MM.1S (cell line): Measurements from ENCODE around the gene STMP1.

Experiments used
- DNase-seq: peaks from one replicate; pipeline ENCODE4 v3.0.0-alpha.2; 2015
- H2AFZ ChIP-seq: fragments of 300-600 bp; sonication (generic); 2 replicates; pipeline ENCODE4 v1.6.0; 2016; ENCODE audit warnings: antibody characterized with exemption, low read length
- H3F3A ChIP-seq: fragments of 300-600 bp; sonication (generic); 2 replicates; pipeline ENCODE4 v1.6.1; 2016; ENCODE audit warnings: mild to moderate bottlenecking, antibody characterized with exemption, low read length, moderate library complexity, mixed read lengths; ENCODE audit not compliant: insufficient read depth
- H3K27ac ChIP-seq: fragments of 300-600 bp; sonication (generic); 2 replicates; pipeline ENCODE4 v1.5.1; 2016; ENCODE audit warnings: mild to moderate bottlenecking, low read length
- H3K27me3 ChIP-seq: fragments of 300-600 bp; sonication (generic); replicated peaks from 2 replicates; pipeline ENCODE4 v1.6.0; 2016; ENCODE audit warnings: low read length; ENCODE audit not compliant: insufficient read depth
- H3K36me3 ChIP-seq: fragments of 300-600 bp; sonication (generic); replicated peaks from 2 replicates; pipeline ENCODE4 v1.6.1; 2016; ENCODE audit warnings: mild to moderate bottlenecking, low read length, mixed read lengths; ENCODE audit not compliant: insufficient read depth
- H3K4me1 ChIP-seq: fragments of 300-600 bp; sonication (generic); 2 replicates; pipeline ENCODE4 v1.6.1; 2016; ENCODE audit warnings: low read length, mixed read lengths
- H3K4me2 ChIP-seq: fragments of 300-600 bp; sonication (generic); 2 replicates; pipeline ENCODE4 v1.6.0; 2016; ENCODE audit warnings: low read depth, low read length
- H3K4me3 ChIP-seq: fragments of 300-600 bp; sonication (generic); 2 replicates; pipeline ENCODE4 v1.5.1; 2016; ENCODE audit warnings: low read length, mixed read lengths
- H3K79me2 ChIP-seq: fragments of 300-600 bp; sonication (generic); 2 replicates; pipeline ENCODE4 v1.6.1; 2016; ENCODE audit warnings: mixed run types, low read length, mixed read lengths
- H3K9ac ChIP-seq: fragments of 300-600 bp; sonication (generic); 2 replicates; pipeline ENCODE4 v1.6.1; 2016; ENCODE audit warnings: low read length, mixed read lengths
- H3K9me2 ChIP-seq: fragments of 300-600 bp; sonication (generic); replicated peaks from 2 replicates; pipeline ENCODE4 v1.6.1; 2016; ENCODE audit warnings: mild to moderate bottlenecking, low read length, mixed read lengths; ENCODE audit not compliant: insufficient read depth
- H3K9me3 ChIP-seq: fragments of 300-600 bp; sonication (generic); replicated peaks from 2 replicates; pipeline ENCODE4 v1.6.1; 2016; ENCODE audit warnings: mild to moderate bottlenecking, low read length, mixed read lengths; ENCODE audit not compliant: insufficient read depth
- H4K20me1 ChIP-seq: fragments of 300-600 bp; sonication (generic); 2 replicates; pipeline ENCODE4 v1.6.1; 2016; ENCODE audit warnings: mild to moderate bottlenecking, low read length, moderate library complexity, mixed read lengths; ENCODE audit not compliant: insufficient read depth
- EZH2 ChIP-seq: fragments of 300-600 bp; sonication (generic); optimal IDR thresholded peaks from 2 replicates; pipeline ENCODE3; 2017; ENCODE audit warnings: low read depth, mild to moderate bottlenecking, antibody characterized with exemption, low read length, mixed read lengths
- EZH2phosphoT487 ChIP-seq: fragments of 300-600 bp; sonication (generic); IDR thresholded peaks from 2 replicates; pipeline ENCODE4 v1.6.1; 2018; ENCODE audit warnings: antibody characterized with exemption, low read length
- TF ChIP-seq, protein P1 (sequence below): fragments of 300-600 bp; sonication (generic); IDR thresholded peaks from 2 replicates; pipeline ENCODE4 v1.5.1; 2016; ENCODE audit warnings: antibody characterized with exemption, low read length, mixed read lengths

Gene STMP1

DNA sequence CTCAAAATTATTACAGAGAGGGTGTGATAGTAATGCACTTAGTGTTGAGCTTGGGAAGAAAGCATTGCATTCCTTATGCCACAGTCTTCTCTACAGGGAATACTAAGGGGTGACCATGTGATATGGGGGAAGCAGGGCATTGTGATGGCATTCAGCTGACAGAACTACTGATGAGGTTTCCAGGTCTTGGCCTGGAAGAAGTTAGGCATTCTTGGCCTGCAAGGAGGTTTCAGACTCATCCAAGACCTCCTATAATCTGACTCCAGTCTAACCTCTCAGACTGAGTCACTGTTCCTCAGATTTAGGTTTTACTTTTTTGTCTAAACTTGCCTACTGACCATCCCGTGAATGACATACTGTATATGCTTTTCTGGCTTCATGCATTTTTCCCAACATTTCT, 7.9 kb downstream of the STMP1 start:
- Histone ChIP-seq H4K20me1 (0 out of 2 replicates have a peak, but pooled peaks cover 4% of the 10 kb centered on the region), H3K9me3 (no peaks in the 10 kb centered on the region), H3F3A (no peaks in the 10 kb centered on the region), H2AFZ (no peak overlapping the region), H3K79me2 (peaks cover 57% of the 10 kb centered on the region), H3K27ac (no peak overlapping the region), H3K27me3 (no peaks in the 10 kb centered on the region), H3K36me3 (0 out of 2 replicates have a peak, but pooled peaks cover 7% of the 10 kb centered on the region), H3K4me2 (no peak overlapping the region), H3K9me2 (no peaks in the 10 kb centered on the region), H3K4me1 (no peaks in the 10 kb centered on the region), H3K9ac (no peak overlapping the region), H3K4me3 (no peak overlapping the region)
- TF ChIP-seq EZH2phosphoT487, result no peak
- TF ChIP-seq, protein P1, sequence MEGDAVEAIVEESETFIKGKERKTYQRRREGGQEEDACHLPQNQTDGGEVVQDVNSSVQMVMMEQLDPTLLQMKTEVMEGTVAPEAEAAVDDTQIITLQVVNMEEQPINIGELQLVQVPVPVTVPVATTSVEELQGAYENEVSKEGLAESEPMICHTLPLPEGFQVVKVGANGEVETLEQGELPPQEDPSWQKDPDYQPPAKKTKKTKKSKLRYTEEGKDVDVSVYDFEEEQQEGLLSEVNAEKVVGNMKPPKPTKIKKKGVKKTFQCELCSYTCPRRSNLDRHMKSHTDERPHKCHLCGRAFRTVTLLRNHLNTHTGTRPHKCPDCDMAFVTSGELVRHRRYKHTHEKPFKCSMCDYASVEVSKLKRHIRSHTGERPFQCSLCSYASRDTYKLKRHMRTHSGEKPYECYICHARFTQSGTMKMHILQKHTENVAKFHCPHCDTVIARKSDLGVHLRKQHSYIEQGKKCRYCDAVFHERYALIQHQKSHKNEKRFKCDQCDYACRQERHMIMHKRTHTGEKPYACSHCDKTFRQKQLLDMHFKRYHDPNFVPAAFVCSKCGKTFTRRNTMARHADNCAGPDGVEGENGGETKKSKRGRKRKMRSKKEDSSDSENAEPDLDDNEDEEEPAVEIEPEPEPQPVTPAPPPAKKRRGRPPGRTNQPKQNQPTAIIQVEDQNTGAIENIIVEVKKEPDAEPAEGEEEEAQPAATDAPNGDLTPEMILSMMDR, result no peak
- no peak for TF ChIP-seq EZH2
- no peak for DNase-seq

DNA sequence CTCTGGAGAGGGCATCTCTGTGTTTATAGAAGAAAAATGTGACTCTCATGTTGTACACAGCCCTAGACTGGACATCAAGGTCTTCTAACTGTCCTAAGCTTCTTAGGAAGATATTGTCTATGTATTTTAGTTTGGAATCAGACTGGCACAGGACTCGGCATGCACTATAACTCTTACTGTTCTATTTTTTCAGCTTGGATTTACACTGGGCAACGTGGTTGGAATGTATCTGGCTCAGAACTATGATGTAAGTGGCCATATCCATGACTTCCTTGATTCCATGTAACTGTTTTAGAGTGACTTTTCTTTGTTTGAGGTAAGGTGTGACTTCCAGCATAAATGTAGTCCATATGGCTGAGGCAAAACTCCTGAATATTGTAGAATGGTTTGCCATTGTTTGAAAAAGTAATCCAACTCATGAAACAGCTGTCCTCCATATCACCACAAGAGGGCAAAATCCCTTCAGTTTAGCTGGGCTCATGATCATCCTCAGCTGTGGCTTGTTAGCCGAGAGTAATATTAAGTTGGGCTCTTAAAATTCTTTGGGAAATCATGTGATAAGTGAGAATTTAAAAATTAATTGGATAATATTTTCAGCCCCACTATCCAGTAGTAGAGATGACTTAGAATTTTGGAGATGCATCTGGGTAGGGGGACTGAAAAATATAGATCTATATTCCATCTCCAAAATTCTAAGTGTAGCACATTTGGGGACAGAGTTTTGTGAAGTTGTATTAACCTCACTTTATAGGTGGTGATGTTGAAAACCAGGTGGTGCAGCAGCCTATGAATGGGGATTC, 10.4 kb downstream of the STMP1 start:
- Histone ChIP-seq H3K9ac (no peak overlapping the region), H3K4me2 (no peak overlapping the region), H3K79me2 (peaks cover 38% of the 10 kb centered on the region), H3K4me1 (no peaks in the 10 kb centered on the region), H3K9me3 (no peaks in the 10 kb centered on the region), H3K27me3 (no peaks in the 10 kb centered on the region), H3K9me2 (no peaks in the 10 kb centered on the region), H2AFZ (no peak overlapping the region), H3F3A (no peaks in the 10 kb centered on the region), H4K20me1 (0 out of 2 replicates have a peak, but pooled peaks cover 4% of the 10 kb centered on the region), H3K27ac (no peak overlapping the region), H3K36me3 (0 out of 2 replicates have a peak, but pooled peaks cover 7% of the 10 kb centered on the region), H3K4me3 (no peak overlapping the region)
- DNase-seq, result peak; percentile 43
- TF ChIP-seq, protein P1, result peak; percentile 85
- no peak for TF ChIP-seq EZH2

DNA sequence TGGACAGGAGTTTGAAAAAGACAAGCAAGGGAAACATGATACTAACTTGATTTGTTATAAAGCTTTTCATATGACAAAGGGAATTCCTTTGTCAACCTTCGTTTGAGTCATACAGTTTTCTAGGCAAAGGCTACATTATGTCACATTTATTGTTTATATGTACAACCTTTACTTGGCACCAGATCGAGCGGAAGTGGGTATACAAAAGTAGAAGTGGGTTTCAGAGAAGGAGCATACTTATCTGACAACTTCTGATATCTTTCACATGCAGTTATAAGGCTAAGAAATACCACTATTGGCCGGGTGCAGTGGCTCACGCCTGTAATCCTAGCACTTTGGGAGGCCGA, 11.0 kb downstream of the STMP1 start:
- no peak for DNase-seq
- Histone ChIP-seq H3K79me2 (peaks cover 33% of the 10 kb centered on the region), H3K4me2 (no peak overlapping the region), H3K9me2 (no peaks in the 10 kb centered on the region), H3K4me1 (no peaks in the 10 kb centered on the region), H4K20me1 (0 out of 2 replicates have a peak, but pooled peaks cover 4% of the 10 kb centered on the region), H3K27me3 (no peaks in the 10 kb centered on the region), H3K9me3 (no peaks in the 10 kb centered on the region), H3K27ac (no peak overlapping the region), H3K36me3 (0 out of 2 replicates have a peak, but pooled peaks cover 7% of the 10 kb centered on the region), H3K9ac (no peak overlapping the region), H3K4me3 (no peak overlapping the region), H3F3A (no peaks in the 10 kb centered on the region), H2AFZ (no peak overlapping the region)
- no peak for TF ChIP-seq EZH2phosphoT487
- TF ChIP-seq, protein P1, result no peak
